NCI-H128 (cell line): ENCODE results near the gene BLMH.

Experiments used
- DNase-seq: peaks from one replicate; lab custom pipeline; 2025; ENCODE audit not compliant: unreplicated experiment; lab: John Stamatoyannopoulos, UW

Gene BLMH

DNA sequence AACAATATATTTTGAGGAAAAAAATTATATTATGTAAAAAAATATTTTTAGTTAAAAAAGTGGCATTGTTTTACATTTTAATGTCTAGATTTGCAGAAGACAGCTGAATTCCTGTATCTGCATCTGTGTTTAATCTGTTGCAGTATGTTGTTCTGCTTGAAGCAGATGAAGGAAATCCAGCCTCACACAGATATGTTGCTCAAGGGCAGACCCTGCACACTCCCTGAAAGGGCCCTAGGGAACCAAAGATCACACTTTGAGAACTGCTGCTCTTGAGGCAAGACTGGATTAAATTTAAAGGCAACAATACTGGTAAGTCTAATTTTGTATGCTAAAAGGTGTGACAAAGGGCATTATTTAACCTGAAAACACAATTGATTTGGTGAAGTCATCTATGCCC lies 39.8 kb downstream of the BLMH start:
- no peak for DNase-seq

GRCh38 chr17:30249460-30249859 lies 42.3 kb downstream of the BLMH start:
- DNase-seq, result no peak

- DNase-seq, result no peak
Observed at GRCh38 chr17:30248786-30249185, 43.0 kb downstream of the BLMH start.

DNA sequence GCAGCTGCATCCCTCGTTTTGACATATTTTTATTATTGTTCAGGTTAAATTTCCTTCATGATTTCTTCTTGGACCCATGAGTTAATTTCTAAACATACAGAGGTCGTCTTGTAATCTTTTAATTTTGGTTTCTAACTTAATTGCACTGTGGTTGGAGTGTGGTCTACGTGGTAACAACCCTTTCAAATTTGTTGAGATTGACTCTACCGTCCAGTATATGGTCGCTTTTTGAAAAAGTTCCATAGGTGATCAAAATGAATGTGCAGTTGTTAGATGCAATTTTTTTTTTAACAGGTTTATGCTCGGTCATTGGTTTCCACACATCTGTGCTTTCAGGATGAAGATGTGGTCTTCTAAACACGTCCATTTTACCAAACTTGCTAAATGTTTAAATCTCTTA lies 45.3 kb downstream of the BLMH start:
- DNase-seq, result no peak

DNA sequence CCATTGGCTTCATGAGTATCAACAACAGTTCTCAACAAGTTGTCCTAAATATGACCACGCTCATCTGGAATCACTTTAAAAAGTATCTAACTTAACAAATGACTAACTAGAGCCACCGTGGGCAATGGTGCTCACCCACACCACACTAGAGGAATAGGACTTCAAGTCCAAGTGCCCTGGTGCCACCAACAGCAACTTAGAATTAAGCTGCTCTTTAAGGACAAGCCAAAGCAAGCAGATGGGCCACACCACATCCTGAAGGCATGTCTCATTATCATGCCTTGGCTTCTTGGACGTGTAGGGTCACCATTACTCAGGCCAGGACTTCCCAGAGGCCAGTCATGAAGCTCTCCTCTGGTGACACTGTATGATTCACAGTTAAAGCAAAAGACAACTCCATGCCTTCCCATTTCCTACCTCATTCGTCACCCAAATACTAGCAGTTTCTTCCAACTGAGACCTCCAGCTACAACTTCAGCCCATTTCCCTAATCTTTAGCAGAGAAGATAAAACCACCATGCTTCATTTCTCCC lies 46.8 kb downstream of the BLMH start:
- DNase-seq, result no peak

- DNase-seq, result no peak
Observed at GRCh38 chr17:30243568-30243967, 48.2 kb downstream of the BLMH start.

DNA sequence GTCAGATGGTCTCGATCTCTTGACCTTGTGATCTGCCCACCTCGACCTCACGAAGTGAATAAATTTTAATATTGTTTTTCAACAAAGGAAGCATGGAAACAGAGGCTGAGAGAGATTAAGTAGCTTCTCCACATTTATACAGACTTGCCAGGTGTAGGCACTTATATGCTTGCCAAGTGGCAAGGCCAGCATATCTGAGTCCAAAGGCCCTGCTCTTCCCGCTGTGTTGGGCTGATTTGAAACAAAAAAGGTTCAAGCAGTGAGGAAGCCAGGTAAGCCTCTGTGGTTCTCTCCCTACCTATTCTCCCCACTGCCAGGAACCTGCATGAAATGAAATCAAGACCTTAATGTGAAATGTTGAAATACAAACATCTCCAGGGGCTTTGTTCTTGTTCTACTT lies 48.7 kb downstream of the BLMH start:
- no peak for DNase-seq

DNA sequence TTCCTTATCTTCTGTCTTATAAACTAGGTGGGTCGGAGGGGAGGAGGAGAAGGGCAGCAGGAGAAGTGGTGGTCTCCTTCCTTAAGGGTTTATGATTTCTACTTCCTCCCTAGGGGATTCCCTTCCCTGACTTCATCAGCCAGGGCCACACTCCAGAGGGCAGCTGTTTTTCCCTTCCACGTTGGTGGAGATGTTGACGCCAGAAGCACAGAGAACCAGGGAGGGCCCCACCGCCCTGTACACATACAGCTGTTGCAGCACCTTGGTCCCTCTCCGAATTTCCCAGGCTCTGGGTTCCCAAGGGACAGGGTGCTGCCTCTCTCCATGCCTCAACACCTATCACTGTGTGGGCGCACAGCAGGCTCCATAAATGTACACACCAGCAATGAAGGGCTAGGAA lies 50.7 kb downstream of the BLMH start:
- no peak for DNase-seq

DNA sequence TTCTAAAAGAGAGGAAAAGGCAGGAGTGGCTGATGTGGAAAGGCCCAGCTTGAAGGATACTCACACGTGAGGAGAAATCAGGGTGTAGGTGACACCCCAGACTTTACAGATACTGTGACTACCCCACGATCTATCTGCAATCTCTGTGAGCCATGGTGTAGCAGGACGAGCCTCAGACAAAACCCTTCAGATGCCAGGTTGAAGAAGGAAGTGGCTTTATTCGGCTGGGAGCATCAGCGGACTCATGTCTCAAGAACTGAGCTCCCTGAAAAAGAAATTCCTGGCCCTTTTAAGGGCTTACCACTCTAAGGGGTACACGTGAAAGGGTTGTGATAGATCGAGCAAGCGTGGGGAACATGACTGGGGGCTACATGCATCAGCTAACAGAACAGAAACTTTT lies 51.6 kb downstream of the BLMH start:
- DNase-seq, result no peak

- no peak for DNase-seq
Observed at GRCh38 chr17:30239089-30239462, 52.7 kb downstream of the BLMH start.

GRCh38 chr17:30238387-30239088 lies 53.2 kb downstream of the BLMH start:
- no peak for DNase-seq

- no peak for DNase-seq
Observed at GRCh38 chr17:30238003-30238344, 53.8 kb downstream of the BLMH start.

- no peak for DNase-seq
Observed at GRCh38 chr17:30237296-30238002, 54.3 kb downstream of the BLMH start.

GRCh38 chr17:30236766-30237165 lies 55.0 kb downstream of the BLMH start:
- no peak for DNase-seq

GRCh38 chr17:30236297-30236624 lies 55.5 kb downstream of the BLMH start:
- DNase-seq, result no peak

DNA sequence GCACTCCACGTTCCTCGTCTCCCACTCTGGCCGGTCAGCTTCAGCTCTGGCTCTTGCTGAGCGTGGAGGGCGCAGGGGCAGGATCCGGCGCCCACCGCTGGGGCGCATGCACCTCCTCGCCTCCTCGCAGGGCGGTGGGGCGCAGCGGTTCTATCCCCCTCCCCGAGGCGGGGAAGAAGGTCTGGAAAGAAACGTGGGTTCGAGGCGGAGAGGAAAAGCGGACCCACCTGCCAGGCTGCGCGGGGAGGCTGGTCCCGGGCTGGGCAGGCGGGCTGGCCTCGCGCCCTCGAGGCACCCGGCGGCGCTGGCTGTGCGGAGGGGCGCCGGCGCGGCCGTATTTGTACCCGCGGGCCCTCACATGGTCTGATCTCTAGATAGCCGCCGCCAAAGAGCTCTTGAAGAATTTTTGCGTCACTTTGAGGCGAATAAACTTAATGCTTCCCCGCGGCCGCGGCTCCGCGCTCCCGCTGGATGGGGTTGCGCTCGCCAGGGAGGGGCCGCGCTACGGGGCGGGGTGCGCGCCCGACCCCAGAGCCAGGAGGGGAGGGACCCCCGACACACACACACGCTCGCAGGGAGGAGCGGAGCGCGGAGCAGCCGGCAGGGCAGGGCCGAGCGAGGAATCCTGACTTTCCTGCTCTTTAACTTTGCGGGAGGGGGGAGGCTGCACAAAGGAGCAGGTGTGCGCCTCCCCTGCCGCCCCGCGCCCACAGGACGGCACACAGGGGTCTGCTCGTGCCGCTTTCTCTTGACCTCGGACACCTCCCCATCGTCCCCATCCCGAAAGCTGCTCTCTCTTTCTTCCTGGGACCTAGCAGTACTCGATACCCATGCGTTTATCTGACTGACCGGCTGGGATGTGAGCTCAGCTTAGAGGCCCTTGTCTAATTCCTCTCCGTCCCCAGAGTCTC lies 56.1 kb downstream of the BLMH start, which contains the start of gene SLC6A4:
TSS of gene SLC6A4 (minus strand) at position 312 of the 911 bp plus-strand sequence. CDS start 13,739 bp downstream, outside the sequence.
- DNase-seq, result no peak

DNA sequence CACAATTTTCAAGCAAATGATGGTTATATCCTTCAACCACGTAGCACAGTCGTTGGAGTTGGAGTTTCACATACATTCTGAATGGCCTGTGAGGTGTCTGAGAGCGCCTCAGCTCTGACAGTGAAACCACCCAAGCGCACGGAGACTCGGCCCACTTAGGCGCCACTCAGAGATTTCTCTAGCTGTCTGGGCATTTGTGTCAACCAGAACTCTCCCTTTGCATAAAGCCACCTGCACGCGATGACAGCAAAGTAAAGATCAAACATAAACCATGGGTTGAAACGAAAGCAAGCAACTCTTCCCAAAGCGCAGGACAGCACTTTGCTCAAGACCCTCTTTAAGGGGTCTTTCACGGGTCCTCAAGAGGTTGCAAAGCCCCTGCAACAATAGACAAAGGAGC lies 56.8 kb downstream of the BLMH start:
- no peak for DNase-seq

GRCh38 chr17:30234296-30234695 lies 57.4 kb downstream of the BLMH start:
- no peak for DNase-seq

DNA sequence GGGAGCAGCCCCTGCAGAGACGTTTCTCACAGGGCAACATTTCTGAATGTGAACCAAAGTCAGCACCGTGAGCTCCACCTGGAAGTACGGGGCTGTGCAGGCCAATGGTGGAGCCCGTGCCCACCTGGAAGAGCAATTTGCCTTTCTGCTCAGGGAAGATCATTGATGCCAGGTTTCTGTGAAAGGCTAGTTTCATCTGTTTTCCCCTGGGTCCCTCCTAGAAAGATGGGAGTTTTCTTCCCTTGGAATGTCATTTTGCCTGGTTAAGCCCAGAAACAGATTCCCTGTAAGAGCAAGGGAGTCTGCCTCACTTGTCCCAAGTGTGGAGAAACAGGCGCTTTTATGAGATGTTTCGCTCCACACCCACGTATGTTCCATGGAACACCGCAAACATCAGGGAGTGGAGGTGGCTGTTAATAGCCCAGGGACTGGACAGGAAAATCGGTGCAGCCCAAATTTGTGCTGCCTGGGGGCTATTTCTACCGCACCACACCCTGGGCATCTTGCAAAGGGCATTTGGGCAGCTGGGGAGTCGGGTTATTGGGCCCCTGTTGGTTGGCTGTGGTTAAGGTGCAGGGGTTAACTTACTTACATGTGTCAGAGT lies 58.8 kb downstream of the BLMH start:
- DNase-seq, result no peak

- DNase-seq, result no peak
Observed at GRCh38 chr17:30232015-30232823, 59.5 kb downstream of the BLMH start.
